RKO (cell line): ENCODE results near the gene CCDC91.
A peak's percentile ranks its signal among the peaks of the same experiment; 100 is the strongest.
"Not testable (repeated sequence)": the region's sequence is repeated elsewhere in the genome, so short reads cannot be mapped to it uniquely, and the experiment has no call there.

Source experiments
- DNase-seq: peaks from one replicate; pipeline ENCODE4 v3.0.0-alpha.2; 2016; ENCODE audit warnings: low spot score

CCDC91 gene

GRCh38 chr12:28184375-28184774 lies 5.9 kb upstream of the CCDC91 start:
- DNase-seq, result no peak

- no peak for DNase-seq
Observed at GRCh38 chr12:28186500-28186899, 3.8 kb upstream of the CCDC91 start.

- DNase-seq, result peak; percentile 48
Observed at GRCh38 chr12:28189784-28190320, 404 bp upstream of the CCDC91 start.

GRCh38 chr12:28191051-28192048 lies 1.1 kb downstream of the CCDC91 start:
- peak; percentile 90 for DNase-seq

- no peak for DNase-seq
Observed at GRCh38 chr12:28192125-28192524, 1.9 kb downstream of the CCDC91 start.

GRCh38 chr12:28194621-28195020 lies 4.4 kb downstream of the CCDC91 start:
- not testable (repeated sequence) for DNase-seq

- DNase-seq, result not testable (repeated sequence)
Observed at GRCh38 chr12:28201136-28201535, 10.9 kb downstream of the CCDC91 start.

GRCh38 chr12:28202374-28203130 lies 12.3 kb downstream of the CCDC91 start:
- no peak for DNase-seq

GRCh38 chr12:28209782-28210181 lies 19.5 kb downstream of the CCDC91 start:
- peak; percentile 30 for DNase-seq

GRCh38 chr12:28212182-28212581 lies 21.9 kb downstream of the CCDC91 start:
- DNase-seq, result no peak

GRCh38 chr12:28215021-28215420 lies 24.8 kb downstream of the CCDC91 start:
- no peak for DNase-seq

- DNase-seq, result no peak
Observed at GRCh38 chr12:28216016-28216415, 25.8 kb downstream of the CCDC91 start.

- DNase-seq, result no peak
Observed at GRCh38 chr12:28217805-28218204, 27.5 kb downstream of the CCDC91 start.

- DNase-seq, result no peak
Observed at GRCh38 chr12:28218875-28219274, 28.6 kb downstream of the CCDC91 start.

GRCh38 chr12:28219827-28220226 lies 29.6 kb downstream of the CCDC91 start:
- DNase-seq, result no peak

- no peak for DNase-seq
Observed at GRCh38 chr12:28222081-28222700, 31.9 kb downstream of the CCDC91 start.

GRCh38 chr12:28223025-28223554 lies 32.8 kb downstream of the CCDC91 start:
- no peak for DNase-seq

GRCh38 chr12:28223858-28224257 lies 33.6 kb downstream of the CCDC91 start:
- no peak for DNase-seq

GRCh38 chr12:28226705-28227104 lies 36.4 kb downstream of the CCDC91 start:
- DNase-seq, result no peak

- DNase-seq, result no peak
Observed at GRCh38 chr12:28227251-28227650, 37.0 kb downstream of the CCDC91 start.

- DNase-seq, result no peak
Observed at GRCh38 chr12:28231248-28231647, 41.0 kb downstream of the CCDC91 start.
